ENCODE measurements around the gene TSPAN31.
"Not testable (repeated sequence)": the region's sequence is repeated elsewhere in the genome, so short reads cannot be mapped to it uniquely, and the experiment has no call there.

Gene TSPAN31

GRCh38 chr12:57708296-57708695, 36.5 kb upstream of the TSPAN31 start:
- H3K4me3 ChIP-seq (ENCODE audit: control insufficient read depth, low read depth, low read length), result no peak overlapping the region
- no peak for TF ChIP-seq CTCF (IDR thresholded peaks at IDR 0.05; ENCODE audit: control insufficient read depth, insufficient read depth, low read depth, low read length, missing control alignments)
- DNase-seq (ENCODE audit: low read depth), result no peak

- TF ChIP-seq CTCF (IDR thresholded peaks at IDR 0.05; ENCODE audit: control insufficient read depth, insufficient read depth, low read depth, low read length, missing control alignments), result no peak
- no peak for DNase-seq (ENCODE audit: low read depth)
- no peak overlapping the region for H3K4me3 ChIP-seq (ENCODE audit: control insufficient read depth, low read depth, low read length)
Observed at GRCh38 chr12:57712701-57713100, 32.1 kb upstream of the TSPAN31 start.

- TF ChIP-seq CTCF (IDR thresholded peaks at IDR 0.05; ENCODE audit: control insufficient read depth, insufficient read depth, low read depth, low read length, missing control alignments), result no peak
- DNase-seq (ENCODE audit: low read depth), result no peak
Observed at GRCh38 chr12:57713209-57713608, 31.6 kb upstream of the TSPAN31 start.

GRCh38 chr12:57715036-57715748, 29.6 kb upstream of the TSPAN31 start:
- not testable (repeated sequence) for DNase-seq (ENCODE audit: low read depth); H3K4me3 ChIP-seq (ENCODE audit: control insufficient read depth, low read depth, low read length)

More at GRCh38 chr12:57713209-57713608, 31.6 kb upstream of the TSPAN31 start:
- no peak overlapping the region for H3K4me3 ChIP-seq (ENCODE audit: control insufficient read depth, low read depth, low read length)

GRCh38 chr12:57715786-57716185, 29.1 kb upstream of the TSPAN31 start:
- DNase-seq (ENCODE audit: low read depth), result no peak
- TF ChIP-seq CTCF (IDR thresholded peaks at IDR 0.05; ENCODE audit: control insufficient read depth, insufficient read depth, low read depth, low read length, missing control alignments), result no peak

GRCh38 chr12:57716305-57716704, 28.5 kb upstream of the TSPAN31 start:
- TF ChIP-seq CTCF (IDR thresholded peaks at IDR 0.05; ENCODE audit: control insufficient read depth, insufficient read depth, low read depth, low read length, missing control alignments), result no peak
- DNase-seq (ENCODE audit: low read depth), result no peak
- H3K4me3 ChIP-seq (ENCODE audit: control insufficient read depth, low read depth, low read length), result no peak overlapping the region

More at GRCh38 chr12:57715786-57716185, 29.1 kb upstream of the TSPAN31 start:
- H3K4me3 ChIP-seq (ENCODE audit: control insufficient read depth, low read depth, low read length), result no peak overlapping the region

GRCh38 chr12:57717131-57717530, 27.7 kb upstream of the TSPAN31 start:
- DNase-seq (ENCODE audit: low read depth), result no peak
- H3K4me3 ChIP-seq (ENCODE audit: control insufficient read depth, low read depth, low read length), result no peak overlapping the region
- no peak for TF ChIP-seq CTCF (IDR thresholded peaks at IDR 0.05; ENCODE audit: control insufficient read depth, insufficient read depth, low read depth, low read length, missing control alignments)
